Adrenal gland (tissue), 12 donors: ENCODE data around the gene ZMIZ2. TPM values are rescaled to one million over a fixed set of nuclear protein-coding genes. Genes with fewer than 3 reads are reported as not detected.
A peak's percentile ranks its signal among the peaks of the same experiment; 100 is the strongest.

Experiments used
- DNase-seq, 7 donors: peaks; one replicate each; pipeline ENCODE4 v3.0.0-alpha.2; 2019 to 2020
- H3K27ac ChIP-seq, 5 donors: fragments of 200-600 bp; sonication (generic) in 4 of 5; 1 replicate in 3 of 5; 2 replicates in 2 of 5; pipeline versions ENCODE4 v1.5.1 to v1.8.0; 2016 to 2020; ENCODE audit warnings: mild to moderate bottlenecking in 1 of 5
- H3K27me3 ChIP-seq: fragments of 200-600 bp; 2 replicates; pipeline ENCODE4 v1.8.0; 2021
- H3K36me3 ChIP-seq, 2 donors: fragments of 200-600 bp; replicated peaks in 1 of 2; 1 replicate in 1 of 2; 2 replicates in 1 of 2; pipeline versions ENCODE4 v1.5.1 to v1.8.0; 2018 to 2022
- H3K4me1 ChIP-seq, 2 donors: fragments of 200-600 bp; replicated peaks in 1 of 2; 1 replicate in 1 of 2; 2 replicates in 1 of 2; pipeline versions ENCODE4 v1.5.1 to v1.8.0; 2018 to 2021
- H3K4me3 ChIP-seq, 4 donors: fragments of 200-600 bp; sonication (generic) in 3 of 4; one replicate each; pipeline ENCODE4 v1.5.1; 2016 to 2018
- H3K9me3 ChIP-seq, 3 donors: fragments of 200-600 bp; sonication (generic) in 1 of 3; replicated peaks in 1 of 3; 1 replicate in 2 of 3; 2 replicates in 1 of 3; pipeline versions ENCODE4 v1.5.1 to v1.8.0; 2016 to 2021
- CTCF ChIP-seq, 6 experiments: fragments of 450-650 bp in 4 of 6; fragments of 200-600 bp in 2 of 6; sonication (generic) in 1 of 6; IDR thresholded peaks; 1 replicate in 5 of 6; 2 replicates in 1 of 6; pipeline versions ENCODE4 v1.5.1 to v1.8.0; 2016 to 2021; ENCODE audit warnings: antibody characterized with exemption in 6 of 6, mild to moderate bottlenecking in 2 of 6, moderate library complexity in 1 of 6
- POLR2A ChIP-seq, 2 donors: fragments of 450-650 bp; IDR thresholded peaks; one replicate each; pipeline ENCODE4 v1.6.1; 2017; ENCODE audit warnings: antibody characterized with exemption in 2 of 2, mild to moderate bottlenecking in 2 of 2, moderate library complexity in 1 of 2
- WGBS, 4 donors: extraction: QIAGEN DNeasy Blood & Tissue Kit in 2 of 4; methylation state at CpG; one replicate each; pipeline versions ENCODE4 v1.1.5 to v1.1.7; 2013 to 2017; 5-methylcytosine and 5-hydroxymethylcytosine counted together
- intact Hi-C, 2 donors: fragments of 100-400 bp; cut with DNase I; formaldehyde crosslinking; loops; one replicate each; pipeline versions ENCODE4 v1.14.1 to v1.15.0; 2022 to 2023
- polyA plus RNA-seq, 3 donors: library from polyadenylated mRNA; stranded (reverse); fragments of 200-250 nt in 2 of 3; fragments of 350-450 nt in 1 of 3; fragmentation: Illumina TruSeq in 1 of 3; extraction: RNeasy Lipid Tissue Mini Kit (QIAGEN cat#74804) in 1 of 3; gene quantifications; one replicate each; pipeline ENCODE4 v1.2.3, GENCODE V29; 2013 to 2014
- total RNA-seq, 9 donors: library from RNA; depleted of rRNA in 4 of 9; stranded (reverse); fragments of >200 nt in 4 of 9; fragments of 120-200 nt in 1 of 9; fragmentation: NEBNext Ultra II Directional in 1 of 9; extraction: Animal tissue kit (Norgen Biotek cat#: 25700) in 1 of 9; gene quantifications; one replicate each; pipeline versions ENCODE4 v1.1.0 to v1.2.4, GENCODE V29; 2013 to 2023
- donor health status: healthy with polysubstance abuse.
- donor health status: Bipolar disorder and iron deficiency.
- donor health status: DM: yes; HTN: yes; CAD: no.
- donor health status: DM: no; HTN: no; CAD: no.
- donor health status: DM: no; HTN: no; CAD: no.
- donor health status: DM: yes; HTN: yes; CAD: no.

The ZMIZ2 gene
- total and polyA plus RNA-seq, 12 donors, result 7.9 to 280 (median 53.7) TPM

GRCh38 chr7:44738876-44739665 lies 9.6 kb upstream of the ZMIZ2 start:
- Histone ChIP-seq H3K27me3 (no peaks in the 10 kb centered on the region), H3K9me3 (no peaks in the 10 kb centered on the region), H3K27ac (no peak overlapping the region), H3K4me1 (no peaks in the 10 kb centered on the region), H3K36me3 (no peaks in the 10 kb centered on the region), H3K4me3 (no peak overlapping the region)
- intact Hi-C loops, result no loop called here
- TF ChIP-seq POLR2A (IDR thresholded peaks at IDR 0.05), result no peak
- no peak for TF ChIP-seq CTCF (IDR thresholded peaks at IDR 0.05)
- DNase-seq, result no peak
- 91 to 95% (median 93%) methylated on average over 20 to 23 of the region's 23 CpGs for WGBS, 4 donors

GRCh38 chr7:44740055-44740454 lies 8.6 kb upstream of the ZMIZ2 start:
- H3K36me3 ChIP-seq, result no peaks in the 10 kb centered on the region
- TF ChIP-seq POLR2A (IDR thresholded peaks at IDR 0.05), result no peak
- no peak overlapping the region for H3K4me3 ChIP-seq
- intact Hi-C loops, result no loop called here
- no peak for DNase-seq
- no peak overlapping the region for H3K27ac ChIP-seq
- 88 to 97% (median 93%) methylated on average over 2 of the region's 2 CpGs for WGBS, 4 donors
- H3K9me3 ChIP-seq, result no peaks in the 10 kb centered on the region
- no peaks in the 10 kb centered on the region for H3K4me1 ChIP-seq
- no peaks in the 10 kb centered on the region for H3K27me3 ChIP-seq

GRCh38 chr7:44743750-44744149 lies 4.9 kb upstream of the ZMIZ2 start:
- no peak for DNase-seq

GRCh38 chr7:44748948-44749731 lies 493 bp downstream of the ZMIZ2 start:
- intact Hi-C loops, result no loop called here
- Histone ChIP-seq H3K9me3 (no peaks in the 10 kb centered on the region), H3K36me3 (no peaks in the 10 kb centered on the region), H3K27me3 (no peaks in the 10 kb centered on the region), H3K4me3 (peak overlapping the region; percentile 13 to 98 (median 30)), H3K27ac (peak overlapping the region in 3 of 5 donors; percentile 21 to 99 (median 62)), H3K4me1 (peaks cover 16 to 27% of the 10 kb centered on the region in 2 donors)
- TF ChIP-seq POLR2A (IDR thresholded peaks at IDR 0.05) (no peak), CTCF (IDR thresholded peaks at IDR 0.05) (no peak)
- WGBS, 4 donors, result 1 to 4% (median 1%) methylated on average over 16 to 60 of the region's 60 CpGs
- peak in 1 of 7 donors; percentile 32 for DNase-seq

More at GRCh38 chr7:44743750-44744149, 4.9 kb upstream of the ZMIZ2 start:
- Histone ChIP-seq H3K4me1 (peaks cover 0 to 5% of the 10 kb centered on the region in 2 donors), H3K27ac (no peak overlapping the region), H3K36me3 (no peaks in the 10 kb centered on the region), H3K27me3 (no peaks in the 10 kb centered on the region), H3K4me3 (no peak overlapping the region), H3K9me3 (no peaks in the 10 kb centered on the region)
- TF ChIP-seq POLR2A (IDR thresholded peaks at IDR 0.05), result no peak
- no peak for TF ChIP-seq CTCF (IDR thresholded peaks at IDR 0.05)
- 53 to 73% (median 66%) methylated on average over 1 of the region's 1 CpG for whole genome bisulfite sequencing, 4 donors
- intact Hi-C loops, result no loop called here
